HL-60/S4 (cell line): Measurements from ENCODE around the gene LITAFD.
"Not testable (repeated sequence)": the region's sequence is repeated elsewhere in the genome, so short reads cannot be mapped to it uniquely, and the experiment has no call there.

Experiments
- in situ Hi-C: fragments of 300-500 bp; cut with MboI; formaldehyde crosslinking; loops from 2 replicates; pipeline ENCODE4 v1.14.3; 2022; ENCODE audit warnings: low sequenced_read_pairs

LITAFD gene

DNA sequence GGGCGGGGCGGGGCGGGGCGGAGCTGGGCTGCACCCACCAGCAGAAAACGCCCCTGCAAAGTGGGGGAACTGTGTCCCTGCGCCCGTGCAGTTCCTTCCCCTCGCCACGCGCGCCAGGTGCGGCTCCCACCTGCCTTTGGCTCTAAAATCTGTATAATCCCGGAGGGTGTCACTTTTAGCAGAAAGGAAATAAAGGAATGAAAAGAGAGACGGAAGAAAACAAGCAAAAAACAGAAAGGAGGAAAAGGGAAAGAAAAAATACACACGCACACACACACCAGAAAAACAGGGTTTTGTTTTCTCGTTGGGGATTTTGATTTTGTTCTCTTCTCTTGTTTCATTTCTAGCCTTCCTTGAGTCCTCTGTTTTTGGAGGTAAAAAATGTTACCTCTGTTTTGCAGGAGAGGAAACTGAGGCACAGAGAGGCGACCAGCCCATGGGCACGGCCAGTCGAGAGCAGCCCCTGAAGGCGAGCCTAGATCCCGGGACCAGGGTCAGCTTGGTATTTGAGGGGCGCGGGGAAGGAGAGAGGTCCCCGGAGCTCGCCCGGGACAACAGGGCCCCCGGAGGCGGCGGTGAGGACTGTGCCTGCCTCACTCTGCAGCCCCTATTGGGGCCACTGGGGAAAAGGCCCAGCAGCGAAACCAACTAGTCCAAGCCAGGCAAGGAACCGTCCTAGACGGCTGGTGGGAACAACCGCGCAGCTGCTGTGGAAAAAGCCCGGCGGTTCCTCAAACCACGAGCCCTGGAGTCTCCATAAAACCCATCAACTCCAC is 12.8 kb upstream of the LITAFD start:
- in situ Hi-C loops = no loop called here

- in situ Hi-C loops = not testable (repeated sequence)
These were observed 12.2 kb upstream of the LITAFD start for GRCh38 chr16:8869988-8870241.

DNA sequence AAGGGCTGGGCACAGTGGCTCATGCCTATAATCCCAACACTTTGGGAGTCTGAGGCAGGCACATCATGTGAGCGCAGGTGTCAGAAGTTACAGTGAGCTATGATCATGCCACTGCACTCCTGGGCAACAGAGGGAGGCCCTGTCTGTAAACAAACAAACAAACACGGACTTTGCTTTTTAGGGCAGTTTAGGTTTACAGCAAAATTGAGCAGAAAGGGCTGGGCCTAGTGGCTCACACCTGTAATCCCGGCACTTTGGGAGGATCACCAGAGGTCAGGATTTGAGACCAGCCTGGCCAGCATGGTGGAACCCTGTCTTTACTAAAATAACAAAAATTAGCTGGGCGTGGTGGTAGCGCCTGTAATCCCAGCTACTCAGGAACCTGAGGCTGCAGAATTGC is 10.1 kb upstream of the LITAFD start:
- in situ Hi-C loops = no loop called here

DNA sequence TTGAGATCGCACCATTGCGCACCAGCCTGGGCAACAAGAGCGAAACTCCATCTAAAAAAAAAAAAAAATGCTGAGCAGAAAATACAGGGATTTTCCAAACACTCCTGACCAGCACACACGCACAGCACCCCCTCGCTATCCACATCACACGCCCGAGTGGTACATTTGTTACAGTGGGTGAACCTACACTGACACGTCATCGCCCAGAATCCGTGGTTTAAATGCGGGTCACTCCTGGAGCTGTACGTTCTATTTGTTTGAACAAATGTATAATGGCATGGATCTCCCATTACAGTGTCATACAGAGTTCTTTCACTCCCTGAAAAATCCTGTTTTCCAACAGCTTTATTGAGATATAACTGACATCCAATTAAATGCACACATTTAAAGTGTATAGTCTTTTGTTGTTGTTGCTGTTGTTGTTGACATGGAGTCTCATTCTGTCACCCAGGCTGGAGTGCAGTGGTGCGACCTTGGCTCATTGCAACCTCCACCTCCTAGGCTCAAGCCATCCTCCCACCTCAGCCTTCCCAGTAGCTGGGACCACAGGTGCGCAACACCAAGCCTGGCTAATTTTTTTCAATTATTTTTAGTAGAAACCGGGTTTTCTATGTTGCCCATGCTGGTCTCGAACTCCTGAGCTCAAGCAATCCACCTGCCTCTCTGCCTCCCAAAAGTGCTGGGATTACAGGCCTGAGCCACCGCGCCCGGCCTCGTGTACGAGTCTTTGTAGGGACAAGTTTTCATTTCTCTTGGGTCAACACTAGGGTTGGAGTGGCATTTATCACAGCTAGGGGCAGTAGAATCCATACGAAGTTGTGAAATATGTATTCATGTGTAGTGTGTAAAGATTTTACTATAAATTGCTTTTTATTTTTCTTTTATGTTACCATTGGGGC is 8.9 kb upstream of the LITAFD start:
- in situ Hi-C loops = no loop called here

DNA sequence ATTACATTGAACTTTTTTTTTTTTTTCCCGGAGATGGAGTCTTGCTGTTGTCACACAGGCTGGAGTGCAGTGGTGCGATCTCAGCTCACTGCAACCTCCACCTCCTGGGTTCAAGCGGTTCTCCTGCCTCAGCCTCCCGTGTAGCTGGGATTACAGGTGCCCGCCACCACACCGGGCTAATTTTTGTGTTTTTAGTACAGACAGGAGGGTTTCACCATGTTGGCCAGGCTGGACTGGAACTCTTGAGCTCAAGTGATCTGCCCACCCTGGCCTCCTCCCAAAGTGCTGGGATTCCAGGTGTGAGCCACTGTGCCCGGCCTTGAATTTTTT is 8.3 kb upstream of the LITAFD start:
- in situ Hi-C loops = not testable (repeated sequence)

DNA sequence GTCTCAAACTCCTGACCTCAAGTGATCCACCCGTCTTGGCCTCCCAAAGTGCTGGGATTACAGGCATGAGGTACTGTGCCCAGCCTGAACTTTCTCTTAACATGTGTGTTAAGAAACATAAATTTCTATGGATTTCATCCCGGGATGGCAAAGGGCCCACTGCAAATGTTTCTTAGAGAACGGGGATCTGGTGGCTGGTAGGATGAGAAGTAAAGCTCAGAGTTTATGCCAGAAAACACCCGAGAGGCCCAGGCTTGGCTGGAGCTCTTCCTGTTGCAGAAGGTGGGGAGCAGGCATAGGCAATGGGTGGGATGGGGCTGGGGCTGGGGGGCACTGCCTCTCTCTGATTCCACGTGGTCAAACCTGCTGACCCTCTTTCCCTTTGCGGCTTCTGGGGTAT is 7.8 kb upstream of the LITAFD start:
- in situ Hi-C loops = no loop called here

DNA sequence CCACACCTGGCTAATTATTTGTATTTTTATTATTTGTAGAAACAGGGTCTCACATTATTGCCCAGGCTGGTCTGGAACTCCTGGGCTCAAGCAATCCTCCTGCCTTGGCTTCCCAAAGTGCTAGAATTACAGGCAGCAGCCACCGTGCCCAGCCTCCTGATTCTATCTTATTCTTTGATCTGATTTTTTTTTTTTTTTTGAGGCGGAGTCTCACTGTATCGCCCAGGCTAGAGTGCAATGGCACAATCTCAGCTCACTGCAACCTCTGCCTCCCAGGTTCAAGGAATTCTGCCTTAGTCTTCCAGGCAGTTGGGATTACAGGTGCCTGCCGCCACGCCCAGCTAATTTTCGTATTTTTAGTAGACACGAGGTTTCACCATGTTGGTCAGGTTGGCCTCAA is 6.8 kb upstream of the LITAFD start:
- in situ Hi-C loops = loop anchor here (25.0 kb wide), 1 partner anchor 213 kb away; the partner anchor contains the start of gene ABAT

DNA sequence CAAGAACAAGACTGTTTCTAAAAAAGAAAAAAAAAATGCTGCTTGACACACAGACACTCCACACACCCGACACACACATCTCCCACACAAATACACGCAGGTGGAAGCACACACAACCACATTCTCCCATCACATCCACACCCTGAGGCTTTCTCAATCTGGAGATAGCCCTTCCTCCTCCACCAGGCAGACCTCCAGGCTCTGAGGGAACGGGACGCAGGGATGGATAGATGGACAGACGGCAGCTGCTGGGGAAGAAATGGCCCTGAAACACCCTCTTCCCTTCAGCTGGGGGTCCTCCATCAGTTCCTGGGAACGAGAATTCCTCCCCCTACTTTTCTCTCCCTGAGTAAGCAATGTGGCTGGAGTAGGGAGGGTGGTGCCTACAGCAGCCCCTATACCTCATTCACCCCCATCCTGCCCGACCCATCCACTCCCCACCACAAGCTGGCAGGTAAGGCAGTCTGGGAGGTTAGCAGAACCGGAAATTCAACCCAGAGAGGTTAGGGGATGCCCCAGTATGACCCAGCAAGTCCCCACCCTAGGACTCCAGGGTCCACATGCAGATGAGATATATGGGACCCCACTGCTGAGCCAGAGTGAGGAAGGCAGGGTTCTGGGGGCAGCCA is 4.1 kb upstream of the LITAFD start:
- in situ Hi-C loops = loop anchor here (25.0 kb wide), 1 partner anchor 216 kb away; the partner anchor contains the start of gene ABAT

DNA sequence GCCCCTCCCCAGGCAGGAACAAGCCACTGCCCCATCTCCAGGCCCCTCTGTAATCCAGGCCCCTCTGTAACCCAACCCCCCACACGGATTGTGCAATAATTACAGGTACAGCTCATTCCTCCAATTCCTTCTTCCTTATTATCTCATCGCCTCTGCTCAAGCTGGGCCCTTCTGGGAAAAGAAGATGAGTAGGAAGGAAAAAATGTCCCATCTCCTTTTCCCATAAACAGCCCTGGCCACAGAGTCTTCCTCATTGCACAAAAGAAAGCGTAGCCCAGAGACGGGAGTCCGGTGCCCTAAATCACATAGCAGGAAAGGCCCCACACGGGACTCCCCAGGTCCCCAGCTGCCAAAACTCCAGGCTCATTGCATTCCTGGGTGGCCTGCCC is 3.6 kb upstream of the LITAFD start:
- in situ Hi-C loops = loop anchor here (25.0 kb wide), 1 partner anchor 216 kb away; the partner anchor contains the start of gene ABAT

DNA sequence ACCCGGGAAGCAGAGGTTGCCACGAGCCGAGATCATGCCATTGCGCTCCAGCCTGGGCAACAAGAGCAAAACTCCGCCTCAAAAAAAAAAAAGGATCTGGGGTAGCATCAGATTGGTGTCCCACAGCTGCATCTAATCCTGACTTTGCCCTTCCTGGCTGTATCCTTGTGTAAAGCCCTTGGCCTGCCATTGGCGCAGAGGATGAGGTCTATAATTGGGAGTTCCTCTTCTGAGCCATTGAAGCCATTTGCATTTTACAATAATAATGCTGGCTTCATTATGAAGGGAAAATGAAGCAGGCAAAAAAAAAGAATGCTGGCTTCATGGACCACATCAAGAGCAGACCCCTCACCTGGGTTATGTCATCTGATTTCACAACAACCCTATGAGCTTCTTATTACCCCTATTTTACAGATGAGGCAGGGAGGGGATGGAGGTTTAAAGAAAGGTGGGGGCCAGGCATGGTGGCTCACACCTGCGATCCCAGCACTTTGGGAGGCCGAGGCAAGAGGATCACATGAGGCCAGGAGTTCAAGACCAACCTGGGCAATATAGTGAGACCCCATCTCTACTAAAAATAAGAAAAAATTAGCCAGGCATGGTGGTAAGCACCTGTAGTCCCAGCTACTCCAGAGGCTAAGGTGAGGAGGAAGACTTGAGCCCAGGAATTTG is 1.2 kb upstream of the LITAFD start:
- in situ Hi-C loops = loop anchor here (5.0 to 25.0 kb wide), 2 partner anchors 219 to 314 kb away; partner anchors contain the start of gene ABAT

- in situ Hi-C loops = loop anchor here (5.0 to 25.0 kb wide), 2 partner anchors 221 to 316 kb away; partner anchors contain the start of gene ABAT
These were observed 700 bp downstream of the LITAFD start for GRCh38 chr16:8882725-8883377.

DNA sequence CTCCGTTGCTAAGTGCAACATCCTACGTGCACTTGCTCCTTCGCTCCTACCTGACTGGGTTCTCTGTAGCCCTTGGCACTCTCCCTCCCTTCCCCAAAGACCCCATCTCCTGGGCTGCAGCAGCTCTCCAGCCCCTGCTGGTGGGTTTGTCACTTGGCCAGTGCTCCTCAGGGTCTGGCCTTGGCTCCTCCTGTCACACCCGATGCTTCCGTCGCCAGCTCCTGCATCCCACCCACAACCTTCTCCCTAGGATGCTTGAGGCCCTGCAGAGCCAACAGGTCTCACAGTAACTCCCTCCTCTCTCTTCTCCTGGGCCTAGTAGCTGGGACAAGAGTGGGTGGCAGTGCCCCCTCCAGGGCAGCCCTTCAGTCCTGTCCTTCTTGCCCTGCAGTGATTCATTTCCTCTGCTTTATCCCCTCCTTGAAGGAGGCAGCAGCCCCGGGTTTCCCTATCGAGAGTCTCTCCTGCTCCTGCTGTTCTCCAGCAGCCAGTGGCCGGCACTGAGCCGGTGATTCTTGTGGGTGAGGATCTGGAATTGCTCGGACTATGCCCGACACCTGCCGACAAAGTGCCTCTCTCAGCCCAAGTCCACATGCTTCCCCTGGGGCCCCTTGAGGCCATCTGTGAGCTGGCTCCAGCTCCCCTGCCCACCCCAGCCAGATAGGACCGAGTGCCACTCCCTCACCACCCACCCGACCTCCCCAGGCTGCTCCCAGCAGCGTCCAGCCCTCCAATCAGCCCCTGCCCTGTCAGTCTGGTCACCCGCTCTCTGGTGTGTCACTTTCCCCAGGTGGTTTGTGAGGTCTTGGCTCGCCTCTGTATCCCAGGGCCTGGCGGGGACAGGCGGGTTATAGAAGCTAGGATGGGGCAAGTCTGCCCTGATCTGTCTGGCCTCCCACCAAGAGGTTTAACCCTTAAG is 3.8 kb downstream of the LITAFD start:
- in situ Hi-C loops = loop anchor here (25.0 kb wide), 1 partner anchor 224 kb away; the partner anchor contains the start of gene ABAT

- in situ Hi-C loops = loop anchor here (25.0 kb wide), 1 partner anchor 225 kb away; the partner anchor contains the start of gene ABAT
These were observed 4.7 kb downstream of the LITAFD start for GRCh38 chr16:8886593-8887430.

DNA sequence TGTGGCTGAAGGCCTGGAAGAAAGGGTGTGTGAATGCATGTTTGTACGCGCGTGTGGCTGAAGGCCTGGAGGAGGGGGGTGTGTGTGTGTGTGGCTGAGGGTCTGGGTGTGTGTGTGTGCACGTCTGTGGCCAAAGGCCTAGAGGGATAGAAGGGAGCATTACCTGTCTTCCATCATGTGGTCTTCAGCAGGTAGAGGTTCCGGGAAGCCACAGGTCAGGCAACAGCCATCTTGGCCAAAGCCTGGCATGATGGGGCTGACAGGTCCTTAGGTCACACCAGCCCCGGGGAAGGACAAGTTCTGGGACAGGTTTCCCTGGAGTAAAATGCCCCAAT is 5.2 kb downstream of the LITAFD start:
- in situ Hi-C loops = loop anchor here (25.0 kb wide), 1 partner anchor 225 kb away; the partner anchor contains the start of gene ABAT

DNA sequence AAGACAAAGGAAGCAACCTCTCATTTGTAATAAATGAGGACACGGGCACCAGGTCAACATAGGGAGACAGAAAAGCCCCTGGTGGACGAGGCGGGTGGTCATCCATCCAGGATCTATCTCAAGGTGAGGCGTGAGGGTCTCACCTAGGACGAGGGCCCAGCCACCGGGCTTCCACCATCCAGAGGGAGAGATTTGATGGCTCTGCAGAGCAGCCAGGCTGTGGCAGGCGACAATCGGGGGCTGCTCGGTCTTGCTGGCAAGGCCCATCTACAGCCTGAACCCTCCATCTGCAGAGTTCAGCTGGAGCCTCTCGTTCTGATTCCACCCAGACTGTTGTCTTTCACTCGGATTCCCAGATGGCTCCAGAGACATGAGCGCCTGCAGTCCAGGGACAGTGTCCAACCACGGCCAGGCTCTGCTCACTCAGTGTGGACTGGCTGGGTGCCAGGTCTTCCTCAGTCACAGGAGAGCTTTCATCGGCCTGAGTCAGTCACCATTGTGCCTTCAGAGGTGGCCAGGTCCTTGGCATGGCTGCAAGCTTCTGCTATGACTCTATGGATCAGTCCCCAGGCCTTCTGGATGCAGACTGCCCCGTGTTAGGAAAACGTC is 5.9 kb downstream of the LITAFD start:
- in situ Hi-C loops = loop anchor here (25.0 kb wide), 1 partner anchor 226 kb away; the partner anchor contains the start of gene ABAT

- in situ Hi-C loops = loop anchor here (25.0 kb wide), 1 partner anchor 227 kb away; the partner anchor contains the start of gene ABAT
These were observed 7.1 kb downstream of the LITAFD start for GRCh38 chr16:8888951-8889892.
